Activated CD8-positive, alpha-beta memory T cell treated with anti-CD3 and anti-CD28 coated beads for 24 hours (primary cell): ENCODE data around the gene HMGB3.
"Not testable (repeated sequence)": the region's sequence is repeated elsewhere in the genome, so short reads cannot be mapped to it uniquely, and the experiment has no call there.

Experiments
- DNase-seq: peaks from one replicate; pipeline ENCODE4 v3.0.0-alpha.2; 2020

Gene HMGB3

GRCh38 chrX:150980186-150980585, 2.9 kb upstream of the HMGB3 start:
- no peak for DNase-seq

GRCh38 chrX:150980711-150981110, 2.4 kb upstream of the HMGB3 start:
- DNase-seq = no peak

GRCh38 chrX:150982235-150982787, 824 bp upstream of the HMGB3 start:
- no peak for DNase-seq

GRCh38 chrX:150983521-150984168, 510 bp downstream of the HMGB3 start:
- peak; percentile 66 for DNase-seq

- DNase-seq = no peak
Measured at GRCh38 chrX:150984169-150984824, 1.2 kb downstream of the HMGB3 start.

GRCh38 chrX:150987687-150988086, 4.6 kb downstream of the HMGB3 start:
- not testable (repeated sequence) for DNase-seq

- no peak for DNase-seq
Measured at GRCh38 chrX:150989420-150989819, 6.3 kb downstream of the HMGB3 start.

- DNase-seq = no peak
Measured at GRCh38 chrX:150990910-150991309, 7.8 kb downstream of the HMGB3 start.

GRCh38 chrX:151000861-151001331, 17.8 kb downstream of the HMGB3 start:
- no peak for DNase-seq

- DNase-seq = no peak
Measured at GRCh38 chrX:151004085-151004484, 20.9 kb downstream of the HMGB3 start.

GRCh38 chrX:151006410-151007109, 23.4 kb downstream of the HMGB3 start:
- DNase-seq = no peak

GRCh38 chrX:151009582-151009981, 26.4 kb downstream of the HMGB3 start:
- no peak for DNase-seq

GRCh38 chrX:151013164-151013743, 30.1 kb downstream of the HMGB3 start:
- DNase-seq = no peak

- DNase-seq = no peak
Measured at GRCh38 chrX:151015684-151016083, 32.5 kb downstream of the HMGB3 start.

GRCh38 chrX:151019856-151020255, 36.7 kb downstream of the HMGB3 start:
- DNase-seq = no peak

- DNase-seq = no peak
Measured at GRCh38 chrX:151030845-151031244, 47.7 kb downstream of the HMGB3 start.

GRCh38 chrX:151031391-151031975, 48.3 kb downstream of the HMGB3 start:
- no peak for DNase-seq

- DNase-seq = no peak
Measured at GRCh38 chrX:151039351-151039750, 56.2 kb downstream of the HMGB3 start.
